ENCODE measurements around the gene ERH.

GRCh38 chr14:69364378-69364777 is 33.7 kb downstream of the ERH start:
- TF ChIP-seq CTCF (IDR thresholded peaks at IDR 0.05), result no peak
- TF ChIP-seq POLR2A (IDR thresholded peaks at IDR 0.05), result no peak
